ENCODE data around the gene MIDN.
A peak's percentile ranks its signal among the peaks of the same experiment; 100 is the strongest.
"Not testable (repeated sequence)": the region's sequence is repeated elsewhere in the genome, so short reads cannot be mapped to it uniquely, and the experiment has no call there.

MIDN gene

GRCh38 chr19:1248139-1248785, at the start of gene MIDN:
Gene MIDN, plus strand, starts transcription at chr19:1248583. Its CDS starts 1,714 bp downstream, at chr19:1250297.
- peak; percentile 90 for DNase-seq

GRCh38 chr19:1199531-1199930, 48.9 kb upstream of the MIDN start:
- no peak for DNase-seq

- DNase-seq: not testable (repeated sequence)
Observed at GRCh38 chr19:1200614-1201013, 47.8 kb upstream of the MIDN start.

GRCh38 chr19:1205114-1206099, 43.0 kb upstream of the MIDN start, which contains the start of gene STK11:
Gene STK11, plus strand, starts transcription at chr19:1205778. Its CDS starts 1,136 bp downstream, at chr19:1206914.
- DNase-seq: peak; percentile 98

GRCh38 chr19:1206150-1206863, 42.1 kb upstream of the MIDN start:
- DNase-seq: no peak

GRCh38 chr19:1206864-1207450, 41.4 kb upstream of the MIDN start:
- DNase-seq: no peak

- DNase-seq: not testable (repeated sequence)
Observed at GRCh38 chr19:1208830-1209229, 39.6 kb upstream of the MIDN start.

- DNase-seq: no peak
Observed at GRCh38 chr19:1210227-1210538, 38.2 kb upstream of the MIDN start.

- DNase-seq: peak; percentile 39
Observed at GRCh38 chr19:1211494-1212234, 36.7 kb upstream of the MIDN start.

GRCh38 chr19:1213391-1214286, 34.7 kb upstream of the MIDN start:
- peak; percentile 51 for DNase-seq

GRCh38 chr19:1214299-1214861, 34.0 kb upstream of the MIDN start:
- no peak for DNase-seq

GRCh38 chr19:1214862-1215731, 33.3 kb upstream of the MIDN start:
- DNase-seq: no peak

GRCh38 chr19:1216756-1217155, 31.6 kb upstream of the MIDN start:
- DNase-seq: no peak

- no peak for DNase-seq
Observed at GRCh38 chr19:1217366-1217765, 31.0 kb upstream of the MIDN start.

- DNase-seq: no peak
Observed at GRCh38 chr19:1218751-1219567, 29.4 kb upstream of the MIDN start.

GRCh38 chr19:1219786-1220476, 28.5 kb upstream of the MIDN start:
- DNase-seq: no peak

- DNase-seq: no peak
Observed at GRCh38 chr19:1220477-1220930, 27.9 kb upstream of the MIDN start.
